ENCODE measurements around the gene RIPPLY1. TPM values are rescaled to one million over a fixed set of nuclear protein-coding genes. Genes with fewer than 3 reads are reported as not detected.

The RIPPLY1 gene
- total RNA-seq, 1 donor from 2014 or later: not detected

DNA sequence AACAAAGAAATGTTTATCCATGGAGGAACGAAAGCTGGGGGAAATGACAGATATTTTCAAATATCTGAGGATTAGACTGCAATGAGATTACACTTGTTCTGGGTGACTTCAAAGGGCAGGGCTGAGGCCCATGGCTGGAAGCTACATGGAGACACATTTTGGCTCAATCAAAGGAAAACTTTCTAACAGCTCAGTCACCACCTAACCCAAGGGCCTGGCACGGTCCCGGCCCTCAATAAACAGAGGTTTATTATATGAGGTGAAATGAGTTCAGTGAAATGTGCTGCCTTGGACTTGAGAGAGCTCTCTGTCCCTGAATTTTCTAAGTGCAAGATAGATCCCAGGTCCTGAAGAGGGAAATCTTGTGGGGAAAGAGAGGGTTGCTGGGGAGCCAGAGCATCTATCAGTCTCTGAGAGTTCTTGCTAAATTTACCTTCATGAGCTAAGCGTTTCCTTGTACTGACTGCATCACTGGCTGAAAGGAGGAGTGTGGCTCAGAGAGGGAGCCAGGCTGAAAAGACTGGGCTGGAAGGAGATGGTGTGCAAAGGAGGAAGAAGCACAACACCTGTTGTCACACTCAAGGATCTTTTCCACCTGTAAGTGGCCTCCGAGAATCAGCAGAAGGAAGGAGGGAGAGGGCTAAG is 2.0 kb upstream of the RIPPLY1 start:
- H3K9me3 ChIP-seq (ENCODE audit: insufficient read depth, low read depth, low read length): no peaks in the 10 kb centered on the region
- H3K36me3 ChIP-seq (ENCODE audit: insufficient read depth, low read length): no peaks in the 10 kb centered on the region
- H3K4me3 Mint-ChIP-seq (ENCODE audit: unreplicated experiment): no peak overlapping the region
- no peak overlapping the region for H3K9ac ChIP-seq (ENCODE audit: low read length)
- peaks cover 5% of the 10 kb centered on the region for H3K4me1 Mint-ChIP-seq (ENCODE audit: low read depth, unreplicated experiment)
- H3K27ac ChIP-seq (ENCODE audit: low read depth, low read length): no peak overlapping the region
- H3K4me1 ChIP-seq (ENCODE audit: insufficient read depth, low read length): no peaks in the 10 kb centered on the region
- H2AFZ ChIP-seq (ENCODE audit: low read depth, low read length): no peak overlapping the region
- H3K27me3 ChIP-seq (ENCODE audit: insufficient read depth, low read length): no peaks in the 10 kb centered on the region
- FAIRE-seq: no peak
- no peak for DNase-seq (ENCODE audit: low read depth)
- no peaks in the 10 kb centered on the region for H4K20me1 ChIP-seq (ENCODE audit: insufficient read depth, low read length)
- no peak overlapping the region for H3K4me2 ChIP-seq (ENCODE audit: low read length)
- peaks cover 6% of the 10 kb centered on the region for H3K27me3 Mint-ChIP-seq (ENCODE audit: low read depth, unreplicated experiment)
- no peak overlapping the region for H3K27ac Mint-ChIP-seq (ENCODE audit: unreplicated experiment)
- H3K36me3 Mint-ChIP-seq (ENCODE audit: low read depth, unreplicated experiment): no peaks in the 10 kb centered on the region
- TF ChIP-seq, protein P1, sequence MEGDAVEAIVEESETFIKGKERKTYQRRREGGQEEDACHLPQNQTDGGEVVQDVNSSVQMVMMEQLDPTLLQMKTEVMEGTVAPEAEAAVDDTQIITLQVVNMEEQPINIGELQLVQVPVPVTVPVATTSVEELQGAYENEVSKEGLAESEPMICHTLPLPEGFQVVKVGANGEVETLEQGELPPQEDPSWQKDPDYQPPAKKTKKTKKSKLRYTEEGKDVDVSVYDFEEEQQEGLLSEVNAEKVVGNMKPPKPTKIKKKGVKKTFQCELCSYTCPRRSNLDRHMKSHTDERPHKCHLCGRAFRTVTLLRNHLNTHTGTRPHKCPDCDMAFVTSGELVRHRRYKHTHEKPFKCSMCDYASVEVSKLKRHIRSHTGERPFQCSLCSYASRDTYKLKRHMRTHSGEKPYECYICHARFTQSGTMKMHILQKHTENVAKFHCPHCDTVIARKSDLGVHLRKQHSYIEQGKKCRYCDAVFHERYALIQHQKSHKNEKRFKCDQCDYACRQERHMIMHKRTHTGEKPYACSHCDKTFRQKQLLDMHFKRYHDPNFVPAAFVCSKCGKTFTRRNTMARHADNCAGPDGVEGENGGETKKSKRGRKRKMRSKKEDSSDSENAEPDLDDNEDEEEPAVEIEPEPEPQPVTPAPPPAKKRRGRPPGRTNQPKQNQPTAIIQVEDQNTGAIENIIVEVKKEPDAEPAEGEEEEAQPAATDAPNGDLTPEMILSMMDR (IDR thresholded peaks at IDR 0.05; ENCODE audit: insufficient read depth, low read depth, low read length): no peak
- no peak for TF ChIP-seq EZH2 (IDR thresholded peaks at IDR 0.05; ENCODE audit: insufficient read depth, low read length)
- no peaks in the 10 kb centered on the region for H3K9me3 Mint-ChIP-seq (ENCODE audit: unreplicated experiment)
- no peaks in the 10 kb centered on the region for H3K79me2 ChIP-seq (ENCODE audit: insufficient read depth, low read length)
- no peak overlapping the region for H3K4me3 ChIP-seq (ENCODE audit: insufficient read depth, low read depth, low read length)

DNA sequence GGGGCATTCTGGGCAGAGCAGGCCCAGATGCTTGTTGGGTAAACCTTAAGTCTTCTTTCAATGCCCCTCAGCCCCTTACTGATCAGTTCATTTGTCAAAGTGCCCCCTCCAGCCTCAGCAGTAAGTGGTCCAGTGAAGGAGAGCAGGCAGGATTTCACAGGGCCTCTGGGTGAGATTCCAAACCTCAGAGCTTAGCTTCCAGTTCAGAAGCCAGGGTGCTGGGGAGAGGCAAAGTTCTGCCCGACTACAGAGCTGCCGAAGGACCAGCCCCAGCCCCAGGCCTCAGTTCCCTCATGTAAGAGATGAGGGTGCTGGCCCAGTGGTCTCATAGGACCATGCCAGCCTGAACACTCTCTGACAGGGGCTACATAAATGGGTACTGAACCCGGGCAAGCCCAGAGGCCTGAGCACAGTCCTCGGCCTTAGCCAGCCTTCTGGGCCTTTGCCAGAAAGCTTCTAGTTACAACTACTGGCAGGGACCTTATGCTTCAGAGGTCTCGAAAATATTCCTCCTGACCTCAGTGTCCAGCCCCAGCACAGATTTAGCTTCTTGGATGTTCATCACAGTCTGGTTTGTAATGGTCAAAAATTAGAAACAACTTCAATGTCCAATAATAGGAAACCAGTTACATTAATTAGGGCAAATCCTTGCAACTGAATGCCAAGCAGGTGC is 851 bp upstream of the RIPPLY1 start:
- FAIRE-seq: no peak
- H3K9ac ChIP-seq (ENCODE audit: low read length): no peak overlapping the region
- no peaks in the 10 kb centered on the region for H3K79me2 ChIP-seq (ENCODE audit: insufficient read depth, low read length)
- peaks cover 8% of the 10 kb centered on the region for H3K4me1 Mint-ChIP-seq (ENCODE audit: low read depth, unreplicated experiment)
- H3K27ac Mint-ChIP-seq (ENCODE audit: unreplicated experiment): no peak overlapping the region
- H3K36me3 ChIP-seq (ENCODE audit: insufficient read depth, low read length): no peaks in the 10 kb centered on the region
- H3K27me3 ChIP-seq (ENCODE audit: insufficient read depth, low read length): no peaks in the 10 kb centered on the region
- no peaks in the 10 kb centered on the region for H3K9me3 Mint-ChIP-seq (ENCODE audit: unreplicated experiment)
- no peaks in the 10 kb centered on the region for H4K20me1 ChIP-seq (ENCODE audit: insufficient read depth, low read length)
- no peak overlapping the region for H3K4me2 ChIP-seq (ENCODE audit: low read length)
- H3K4me3 Mint-ChIP-seq (ENCODE audit: unreplicated experiment): no peak overlapping the region
- TF ChIP-seq, protein P1 (IDR thresholded peaks at IDR 0.05; ENCODE audit: insufficient read depth, low read depth, low read length): no peak
- TF ChIP-seq EZH2 (IDR thresholded peaks at IDR 0.05; ENCODE audit: insufficient read depth, low read length): no peak
- no peak for DNase-seq (ENCODE audit: low read depth)
- no peaks in the 10 kb centered on the region for H3K9me3 ChIP-seq (ENCODE audit: insufficient read depth, low read depth, low read length)
- peaks cover 3% of the 10 kb centered on the region for H3K27me3 Mint-ChIP-seq (ENCODE audit: low read depth, unreplicated experiment)
- H3K4me3 ChIP-seq (ENCODE audit: insufficient read depth, low read depth, low read length): no peak overlapping the region
- no peaks in the 10 kb centered on the region for H3K4me1 ChIP-seq (ENCODE audit: insufficient read depth, low read length)
- no peak overlapping the region for H3K27ac ChIP-seq (ENCODE audit: low read depth, low read length)
- no peak overlapping the region for H2AFZ ChIP-seq (ENCODE audit: low read depth, low read length)
- no peaks in the 10 kb centered on the region for H3K36me3 Mint-ChIP-seq (ENCODE audit: low read depth, unreplicated experiment)

DNA sequence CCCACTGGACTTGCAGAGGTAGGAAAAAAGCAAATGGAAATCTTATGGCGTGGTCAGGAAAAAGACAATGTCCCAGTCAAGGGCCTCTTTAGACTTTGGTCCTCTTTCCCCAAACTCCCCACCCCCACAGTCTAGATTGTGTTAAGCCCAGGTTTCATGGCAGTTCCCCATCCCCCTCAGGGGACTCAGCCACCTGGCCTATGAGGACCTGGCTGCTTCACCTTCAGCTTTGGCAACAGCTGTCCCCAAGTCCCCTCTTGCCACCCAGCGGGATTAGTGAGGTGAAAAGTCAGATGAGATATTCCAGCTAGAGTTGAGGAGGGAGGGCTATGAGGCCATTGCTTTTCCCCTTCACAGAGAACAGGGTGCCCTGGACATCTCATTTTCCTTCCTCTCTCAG is 457 bp downstream of the RIPPLY1 start:
- Mint-ChIP-seq H3K9me3 (ENCODE audit: unreplicated experiment) (no peaks in the 10 kb centered on the region), H3K4me3 (ENCODE audit: unreplicated experiment) (no peak overlapping the region), H3K36me3 (ENCODE audit: low read depth, unreplicated experiment) (no peaks in the 10 kb centered on the region), H3K27me3 (ENCODE audit: low read depth, unreplicated experiment) (peaks cover 3% of the 10 kb centered on the region), H3K4me1 (ENCODE audit: low read depth, unreplicated experiment) (peaks cover 8% of the 10 kb centered on the region), H3K27ac (ENCODE audit: unreplicated experiment) (no peak overlapping the region)
- H4K20me1 ChIP-seq (ENCODE audit: insufficient read depth, low read length): no peaks in the 10 kb centered on the region
- no peaks in the 10 kb centered on the region for H3K4me1 ChIP-seq (ENCODE audit: insufficient read depth, low read length)
- H3K36me3 ChIP-seq (ENCODE audit: insufficient read depth, low read length): no peaks in the 10 kb centered on the region
- H2AFZ ChIP-seq (ENCODE audit: low read depth, low read length): no peak overlapping the region
- FAIRE-seq: no peak
- no peaks in the 10 kb centered on the region for H3K9me3 ChIP-seq (ENCODE audit: insufficient read depth, low read depth, low read length)
- H3K4me2 ChIP-seq (ENCODE audit: low read length): no peak overlapping the region
- no peak for TF ChIP-seq EZH2 (IDR thresholded peaks at IDR 0.05; ENCODE audit: insufficient read depth, low read length)
- TF ChIP-seq, protein P1 (IDR thresholded peaks at IDR 0.05; ENCODE audit: insufficient read depth, low read depth, low read length): no peak
- H3K9ac ChIP-seq (ENCODE audit: low read length): no peak overlapping the region
- no peak overlapping the region for H3K27ac ChIP-seq (ENCODE audit: low read depth, low read length)
- no peak overlapping the region for H3K4me3 ChIP-seq (ENCODE audit: insufficient read depth, low read depth, low read length)
- H3K27me3 ChIP-seq (ENCODE audit: insufficient read depth, low read length): no peaks in the 10 kb centered on the region
- no peaks in the 10 kb centered on the region for H3K79me2 ChIP-seq (ENCODE audit: insufficient read depth, low read length)
- no peak for DNase-seq (ENCODE audit: low read depth)

All from astrocyte (in vitro differentiated cells and primary cell).